BJ (cell line): ENCODE data around the gene SGTA. TPM values are rescaled to one million over a fixed set of nuclear protein-coding genes. Genes with fewer than 3 reads are reported as not detected.

Experiments
- CTCF ChIA-PET: fragments of 350-600 bp; formaldehyde crosslinking; extraction: SDS; loops from one replicate; lab custom pipeline; 2021; ENCODE audit warnings: antibody characterized with exemption, inconsistent platforms; lab: Yijun Ruan, JAX
- POLR2A ChIA-PET: fragments of 300-600 bp; sonication (Branson Sonifier 250); formaldehyde crosslinking; extraction: SDS; loops from one replicate; lab custom pipeline; 2021; ENCODE audit warnings: antibody characterized with exemption; lab: Charles Lee
- DNase-seq: peaks from one replicate; pipeline ENCODE4 v3.0.0-alpha.2; 2011; ENCODE audit warnings: low read depth
- H3K27me3 ChIP-seq: 2 replicates; pipeline ENCODE4 v1.6.0; 2011; ENCODE audit warnings: low read length; ENCODE audit not compliant: control insufficient read depth, insufficient read depth
- H3K36me3 ChIP-seq: 2 replicates; pipeline ENCODE4 v1.5.1; 2011; ENCODE audit warnings: low read length; ENCODE audit not compliant: control insufficient read depth, insufficient read depth
- H3K4me3 ChIP-seq: 2 replicates; pipeline ENCODE4 v1.5.1; 2011; ENCODE audit warnings: low read depth, mild to moderate bottlenecking, control low read depth, low read length
- CTCF ChIP-seq: IDR thresholded peaks from 2 replicates; pipeline ENCODE4 v1.5.1; 2011; ENCODE audit warnings: low read depth, mild to moderate bottlenecking, control low read depth, inconsistent platforms, low read length, moderate library complexity; ENCODE audit not compliant: insufficient read depth
- polyA minus RNA-seq: library from RNA; depleted of rRNA, polyadenylated mRNA; stranded (reverse); fragments of >200 nt; gene quantifications from 2 replicates; pipeline ENCODE4 v1.2.3, GENCODE V29; 2011; rRNA and poly(A)+ RNA removed
- polyA plus RNA-seq: library from polyadenylated mRNA; depleted of rRNA; stranded (reverse); fragments of >200 nt; gene quantifications from 2 replicates; pipeline ENCODE4 v1.2.3, GENCODE V29; 2011; rRNA removed

SGTA gene
- polyA plus RNA-seq (45.2 and 88.2 TPM in 2 replicates), polyA minus RNA-seq (21.1 and 32.7 TPM in 2 replicates)

DNA sequence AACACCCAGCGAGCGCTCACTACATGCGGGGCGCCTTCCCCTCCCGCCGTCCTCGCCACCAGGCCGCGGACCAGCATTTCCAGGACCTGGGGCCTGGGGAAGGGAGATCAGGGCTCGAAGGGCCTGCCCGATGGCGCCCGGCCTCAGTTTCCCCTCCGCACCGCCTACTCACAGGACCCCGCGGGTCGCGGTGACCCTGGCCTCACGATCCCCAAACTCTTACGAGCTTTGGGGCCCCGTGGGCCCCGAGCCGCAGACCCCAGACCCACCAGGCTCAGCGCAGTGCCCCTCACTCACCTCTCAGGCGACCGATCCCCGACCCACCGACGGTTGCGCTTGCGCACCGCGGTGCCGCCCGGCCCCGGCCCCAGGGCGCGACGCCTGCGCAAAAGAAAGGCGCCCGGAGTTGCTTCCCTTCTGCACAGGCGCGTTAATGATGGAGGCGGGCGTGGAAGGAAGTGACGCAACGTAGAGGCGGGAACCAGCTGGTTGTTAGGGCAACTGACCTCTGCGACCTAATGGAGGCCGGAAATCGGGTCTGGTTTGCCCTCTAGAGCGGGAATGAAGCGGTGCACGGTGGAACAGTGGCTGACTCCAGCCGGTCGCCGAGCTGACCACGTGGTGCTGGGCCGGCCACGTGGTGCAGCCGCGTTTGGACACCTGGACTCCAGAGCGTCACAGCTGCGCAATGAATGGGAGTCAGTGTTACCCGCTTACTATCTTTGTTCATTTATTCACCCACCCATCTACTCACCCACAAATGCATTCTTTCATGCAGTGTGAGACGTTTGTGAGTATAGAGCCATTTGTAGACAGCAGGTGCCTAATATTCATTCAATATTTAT lies at the start of gene SGTA:
Gene SGTA (minus strand): TSS at position 338 of the 845 bp plus-strand sequence. CDS start 14,205 bp downstream, outside the sequence.
- H3K36me3 ChIP-seq = 0 out of 2 replicates have a peak, but pooled peaks cover 1% of the 10 kb centered on the region
- peak; percentile 93 for DNase-seq
- no peaks in the 10 kb centered on the region for H3K27me3 ChIP-seq
- peak; percentile 65 for TF ChIP-seq CTCF
- H3K4me3 ChIP-seq = peak within 1 kb of the TSS; percentile 94
- ChIA-PET POLR2A (interaction anchor here (0.9 kb wide), 1 partner anchor 320 kb away, joined by 4 read pairs; no protein-coding TSS in a partner anchor), CTCF (interaction anchor here (1.1 to 1.2 kb wide), 2 partner anchors 33 to 40 kb away, joined by 3 read pairs; no protein-coding TSS in a partner anchor)

DNA sequence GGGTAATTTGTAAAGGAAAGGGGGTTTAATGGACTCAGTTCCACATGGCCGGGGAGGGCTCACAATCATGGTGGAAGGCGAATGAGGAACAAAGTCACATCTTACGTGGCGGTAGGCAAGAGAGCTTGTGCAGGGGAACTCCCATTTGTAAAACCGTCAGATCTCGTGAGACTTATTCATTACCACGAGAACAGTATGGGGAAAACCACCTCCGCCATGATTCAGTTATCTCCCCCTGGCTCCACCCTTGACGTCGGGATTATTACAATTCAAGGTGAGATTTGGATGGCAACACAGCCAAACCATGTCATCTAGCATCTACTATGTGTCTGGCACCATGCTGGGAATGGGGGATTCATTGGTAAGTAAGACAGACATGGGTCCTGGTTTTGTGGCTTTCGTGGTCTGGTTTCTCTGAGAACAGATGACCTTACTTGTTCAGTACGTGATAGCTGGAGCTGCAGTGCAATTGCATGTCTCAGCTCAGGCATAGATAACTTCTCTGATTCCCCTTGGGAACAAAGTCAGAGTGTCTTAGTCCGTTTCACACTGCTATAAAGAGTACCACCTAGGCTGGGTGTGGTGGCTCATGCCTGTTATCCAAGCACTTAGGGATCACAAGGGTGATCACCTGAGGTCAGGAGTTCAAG lies 44.9 kb upstream of the SGTA start:
- no peak for TF ChIP-seq CTCF
- POLR2A ChIA-PET = no interaction called here

GRCh38 chr19:2827022-2827421 lies 43.9 kb upstream of the SGTA start:
- ChIA-PET CTCF (no interaction called here), POLR2A (no interaction called here)
- no peak for DNase-seq
- H3K4me3 ChIP-seq = no peak overlapping the region
- no peak for TF ChIP-seq CTCF
- peaks cover 3% of the 10 kb centered on the region; the same call in 1 of the 2 replicates for H3K36me3 ChIP-seq
- no peaks in the 10 kb centered on the region for H3K27me3 ChIP-seq

More for the DNA sequence above, 44.9 kb upstream of the SGTA start:
- CTCF ChIA-PET = no interaction called here
- DNase-seq = no peak
- Histone ChIP-seq H3K4me3 (no peak overlapping the region), H3K36me3 (peaks cover 1% of the 10 kb centered on the region; the same call in 1 of the 2 replicates), H3K27me3 (no peaks in the 10 kb centered on the region)

- peaks cover 3% of the 10 kb centered on the region; the same call in 1 of the 2 replicates for H3K36me3 ChIP-seq
- POLR2A ChIA-PET = interaction anchor here (1.1 kb wide), 1 partner anchor 107 kb away, joined by 3 read pairs; no protein-coding TSS in a partner anchor
- no peaks in the 10 kb centered on the region for H3K27me3 ChIP-seq
- no peak for DNase-seq
- CTCF ChIA-PET = interaction anchor here (0.6 to 1.0 kb wide), 3 partner anchors 17 to 43 kb away, joined by 3 read pairs; partner anchors contain the start of genes ZNF555 and ZNF556
- no peak for TF ChIP-seq CTCF
- H3K4me3 ChIP-seq = no peak overlapping the region
Observed at GRCh38 chr19:2824129-2824528, 41.1 kb upstream of the SGTA start.

DNA sequence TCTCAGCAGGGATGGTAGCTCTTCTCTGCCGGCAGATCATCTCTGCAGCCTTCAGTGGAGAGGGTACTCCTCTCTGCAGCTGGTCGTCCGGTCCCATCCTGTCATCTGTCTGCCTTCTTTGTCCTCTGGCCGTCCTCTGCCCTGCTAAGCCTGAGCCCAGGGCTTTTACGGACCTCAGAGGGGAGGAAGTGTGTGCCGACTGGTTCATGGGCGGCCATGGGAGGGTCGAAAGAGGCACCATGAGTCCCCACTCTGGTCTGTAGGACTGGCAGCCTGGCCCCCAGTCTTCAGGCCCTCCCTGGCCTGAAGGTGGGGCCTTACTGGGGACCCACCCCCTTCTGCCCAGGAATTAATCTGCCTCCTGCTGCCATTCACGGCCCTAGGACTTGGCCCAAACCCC lies 40.6 kb upstream of the SGTA start:
- DNase-seq = no peak
- no peak for TF ChIP-seq CTCF
- CTCF ChIA-PET = interaction anchor here (1.0 kb wide), 1 partner anchor 17 kb away, joined by 3 read pairs; the partner anchor contains the start of gene ZNF555
- Histone ChIP-seq H3K4me3 (no peak overlapping the region), H3K27me3 (no peaks in the 10 kb centered on the region), H3K36me3 (peaks cover 3% of the 10 kb centered on the region; the same call in 1 of the 2 replicates)
- POLR2A ChIA-PET = no interaction called here
